ENCODE results near the gene TMEM115.

DNA sequence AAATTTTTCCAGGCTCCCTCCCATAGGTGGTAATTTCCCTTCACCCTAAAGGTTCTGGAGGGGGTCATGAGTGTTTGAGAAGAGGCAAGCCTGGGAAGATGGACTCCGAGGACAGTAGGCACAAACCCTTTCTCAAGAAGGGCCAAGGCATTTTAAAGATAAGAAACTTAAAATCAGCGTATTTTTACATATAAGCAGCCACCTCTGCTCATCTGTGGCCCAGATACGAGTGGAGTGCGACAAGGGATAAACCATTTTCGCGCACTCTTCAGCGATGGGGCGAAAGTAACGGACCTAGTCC lies 19.2 kb downstream of the TMEM115 start:
- TF ChIP-seq, protein P1, sequence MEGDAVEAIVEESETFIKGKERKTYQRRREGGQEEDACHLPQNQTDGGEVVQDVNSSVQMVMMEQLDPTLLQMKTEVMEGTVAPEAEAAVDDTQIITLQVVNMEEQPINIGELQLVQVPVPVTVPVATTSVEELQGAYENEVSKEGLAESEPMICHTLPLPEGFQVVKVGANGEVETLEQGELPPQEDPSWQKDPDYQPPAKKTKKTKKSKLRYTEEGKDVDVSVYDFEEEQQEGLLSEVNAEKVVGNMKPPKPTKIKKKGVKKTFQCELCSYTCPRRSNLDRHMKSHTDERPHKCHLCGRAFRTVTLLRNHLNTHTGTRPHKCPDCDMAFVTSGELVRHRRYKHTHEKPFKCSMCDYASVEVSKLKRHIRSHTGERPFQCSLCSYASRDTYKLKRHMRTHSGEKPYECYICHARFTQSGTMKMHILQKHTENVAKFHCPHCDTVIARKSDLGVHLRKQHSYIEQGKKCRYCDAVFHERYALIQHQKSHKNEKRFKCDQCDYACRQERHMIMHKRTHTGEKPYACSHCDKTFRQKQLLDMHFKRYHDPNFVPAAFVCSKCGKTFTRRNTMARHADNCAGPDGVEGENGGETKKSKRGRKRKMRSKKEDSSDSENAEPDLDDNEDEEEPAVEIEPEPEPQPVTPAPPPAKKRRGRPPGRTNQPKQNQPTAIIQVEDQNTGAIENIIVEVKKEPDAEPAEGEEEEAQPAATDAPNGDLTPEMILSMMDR (IDR thresholded peaks at IDR 0.05): no peak
- no peak for TF ChIP-seq ZFX (IDR thresholded peaks at IDR 0.05; ENCODE audit: borderline replicate concordance)

Data from 22Rv1 (cell line).